Stimulated activated CD8-positive, alpha-beta memory T cell treated with anti-CD3 and anti-CD28 coated beads, Interleukin-15, amount 100 ng/mL, for 1 hour (primary cell): Measurements from ENCODE around the gene NLGN3.

ENCODE experiments used
- DNase-seq: peaks from one replicate; pipeline ENCODE4 v3.0.0-alpha.2; 2020; ENCODE audit warnings: low read depth

NLGN3 gene

DNA sequence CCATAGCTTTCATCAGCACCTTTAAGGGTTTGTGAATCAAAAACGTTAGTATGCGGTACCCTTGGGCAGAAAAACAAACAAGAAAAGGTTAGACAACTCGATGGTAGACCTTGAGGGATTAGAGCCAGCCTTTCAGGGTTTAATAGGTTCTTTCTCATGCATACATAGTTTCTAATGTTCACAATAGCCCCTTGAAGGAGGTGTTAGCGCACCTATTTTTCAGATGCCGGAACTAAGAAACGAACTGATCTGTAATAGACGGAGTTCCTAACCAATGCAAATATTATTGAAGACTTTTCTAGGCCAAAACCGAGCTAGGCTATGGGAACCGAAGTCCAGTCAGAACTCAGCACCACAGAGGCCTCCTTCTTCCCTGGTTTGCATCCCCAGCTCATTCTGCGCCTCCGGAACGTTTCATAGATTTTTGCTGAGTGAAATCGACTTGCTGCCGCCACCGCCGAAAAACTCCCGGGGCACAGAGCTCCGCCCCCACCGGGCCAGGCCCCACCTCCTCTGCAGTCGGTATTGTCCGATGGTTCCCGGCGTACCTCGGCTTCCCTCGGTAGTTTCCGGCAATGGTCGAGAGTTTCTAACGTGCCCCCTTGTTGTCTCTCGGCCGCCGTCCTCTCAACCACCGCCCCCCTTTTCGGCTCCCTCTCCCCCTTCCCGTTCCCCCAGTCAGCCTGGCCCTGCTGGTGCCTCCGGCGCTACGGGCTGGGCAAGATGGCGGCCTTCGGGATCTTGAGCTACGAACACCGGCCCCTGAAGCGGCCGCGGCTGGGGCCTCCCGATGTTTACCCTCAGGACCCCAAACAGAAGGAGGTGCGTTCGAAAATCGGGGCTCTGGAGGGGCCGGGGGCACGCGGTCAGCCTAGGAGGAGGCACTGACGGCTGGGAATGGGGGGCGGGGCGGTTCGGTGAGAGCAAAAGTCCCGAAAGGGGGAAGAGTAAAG is 26.3 kb upstream of the NLGN3 start, which contains the start of gene MED12:
Gene MED12 (plus strand): TSS at position 565 of the 953 bp plus-strand sequence. CDS start 159 bp downstream, at position 724.
- DNase-seq, result peak; percentile 64

DNA sequence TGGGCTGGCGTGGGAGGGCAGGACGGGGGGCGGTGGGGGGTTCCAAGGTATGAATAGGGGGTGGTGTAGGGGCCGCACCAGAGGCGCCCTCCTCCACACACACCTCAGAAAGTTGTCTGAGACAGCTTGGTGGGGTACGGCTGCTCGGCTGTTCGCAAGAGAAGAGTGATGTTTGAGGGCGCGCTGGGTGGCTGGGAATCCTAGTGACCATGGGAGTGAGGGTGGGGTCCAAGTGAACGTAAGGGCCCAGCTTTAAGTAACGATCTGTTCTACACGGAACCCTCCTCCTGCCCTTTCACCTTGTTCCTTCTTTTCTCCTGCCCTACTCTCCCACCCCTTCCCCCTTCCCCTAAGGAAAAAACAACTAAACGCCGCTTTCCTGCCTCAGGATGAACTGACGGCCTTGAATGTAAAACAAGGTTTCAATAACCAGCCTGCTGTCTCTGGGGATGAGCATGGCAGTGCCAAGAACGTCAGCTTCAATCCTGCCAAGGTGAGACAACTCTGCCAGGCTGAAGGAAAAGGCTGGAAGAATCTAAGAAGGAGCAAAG is 25.6 kb upstream of the NLGN3 start:
- no peak for DNase-seq

DNA sequence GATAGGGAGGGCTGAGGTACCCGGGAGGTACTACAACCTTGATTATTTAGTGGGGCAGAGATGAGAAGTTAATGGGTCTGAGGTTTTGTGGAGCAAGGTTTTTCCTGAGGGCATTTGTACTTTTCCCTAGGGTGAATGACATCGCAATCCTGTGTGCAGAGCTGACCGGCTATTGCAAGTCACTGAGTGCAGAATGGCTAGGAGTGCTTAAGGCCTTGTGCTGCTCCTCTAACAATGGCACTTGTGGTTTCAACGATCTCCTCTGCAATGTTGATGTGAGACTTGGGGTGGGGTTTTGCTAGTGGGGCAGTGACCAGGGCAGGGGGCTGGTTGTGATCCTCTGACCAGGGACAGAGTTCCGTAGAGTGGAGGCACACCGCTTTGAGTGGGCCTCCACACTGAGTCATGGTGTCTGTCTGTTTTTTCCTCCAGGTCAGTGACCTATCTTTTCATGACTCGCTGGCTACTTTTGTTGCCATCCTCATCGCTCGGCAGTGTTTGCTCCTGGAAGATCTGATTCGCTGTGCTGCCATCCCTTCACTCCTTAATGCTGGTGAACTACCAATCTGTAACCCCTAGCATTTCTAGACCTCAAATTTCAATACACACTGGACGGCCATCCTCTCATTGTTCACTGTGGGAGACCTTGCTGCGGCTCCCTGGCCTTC is 16.3 kb upstream of the NLGN3 start:
- no peak for DNase-seq

DNA sequence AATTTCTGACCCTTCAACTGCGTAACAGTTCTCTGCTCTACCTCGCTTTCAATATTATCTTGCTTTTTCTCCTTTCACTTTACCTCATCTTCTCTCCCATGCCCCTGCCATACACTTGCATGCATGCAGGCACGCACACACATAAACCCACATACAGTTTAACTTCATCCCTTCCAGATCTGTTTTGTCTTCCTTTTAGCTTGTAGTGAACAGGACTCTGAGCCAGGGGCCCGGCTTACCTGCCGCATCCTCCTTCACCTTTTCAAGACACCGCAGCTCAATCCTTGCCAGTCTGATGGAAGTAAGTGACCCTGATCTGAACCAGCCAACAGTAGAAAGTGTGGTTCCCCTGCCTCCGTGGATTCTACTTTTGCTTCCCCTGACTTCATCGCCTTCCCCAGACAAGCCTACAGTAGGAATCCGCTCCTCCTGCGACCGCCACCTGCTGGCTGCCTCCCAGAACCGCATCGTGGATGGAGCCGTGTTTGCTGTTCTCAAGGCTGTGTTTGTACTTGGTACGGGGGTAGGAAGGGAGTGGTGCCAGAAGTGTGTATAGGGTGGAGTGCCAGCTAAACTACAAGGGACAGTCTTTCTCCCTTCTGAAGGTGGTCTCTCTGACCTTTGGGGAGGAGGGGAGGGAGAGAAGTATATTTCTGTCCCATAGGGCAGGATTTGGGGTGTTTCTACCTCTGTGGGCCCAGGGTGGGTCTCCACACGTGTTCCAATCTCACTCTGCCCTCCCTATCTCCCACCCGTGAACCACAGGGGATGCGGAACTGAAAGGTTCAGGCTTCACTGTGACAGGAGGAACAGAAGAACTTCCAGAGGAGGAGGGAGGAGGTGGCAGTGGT is 15.5 kb upstream of the NLGN3 start:
- peak; percentile 48 for DNase-seq

DNA sequence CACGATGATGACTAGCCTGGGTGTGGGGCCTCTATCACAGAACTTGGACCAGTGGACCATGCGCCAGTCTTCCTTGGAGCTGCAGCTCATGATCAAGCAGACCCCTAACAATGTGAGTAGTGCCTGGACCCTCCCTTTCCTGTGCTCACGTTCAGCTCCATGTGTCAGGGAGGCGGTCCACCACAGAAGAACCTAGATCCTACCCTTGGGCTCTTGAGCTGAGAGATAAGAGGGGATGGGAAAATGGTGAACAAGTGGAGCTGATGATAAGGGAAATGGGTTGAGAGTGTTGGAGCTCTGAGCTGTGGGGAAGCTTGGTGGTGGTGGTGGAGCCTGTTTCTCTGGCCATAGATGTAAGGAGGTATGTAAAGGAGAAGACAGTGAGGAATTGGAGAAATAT is 13.1 kb upstream of the NLGN3 start:
- no peak for DNase-seq

DNA sequence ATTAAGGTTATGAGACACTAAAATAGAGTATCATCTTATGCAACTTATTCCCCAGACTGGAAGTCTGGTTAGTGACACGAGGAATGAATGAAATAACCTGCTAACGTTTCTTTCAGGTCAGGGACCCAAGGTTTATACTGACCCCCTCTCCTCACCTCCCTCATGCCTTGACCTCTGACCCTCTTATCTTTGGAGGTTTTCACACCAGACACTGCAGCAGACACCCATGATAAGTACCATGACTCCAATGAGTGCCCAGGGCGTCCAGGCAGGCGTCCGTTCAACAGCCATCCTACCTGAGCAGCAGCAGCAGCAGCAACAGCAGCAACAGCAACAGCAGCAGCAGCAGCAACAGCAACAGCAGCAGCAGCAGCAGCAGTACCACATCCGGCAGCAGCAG is 4.2 kb upstream of the NLGN3 start:
- DNase-seq, result no peak

DNA sequence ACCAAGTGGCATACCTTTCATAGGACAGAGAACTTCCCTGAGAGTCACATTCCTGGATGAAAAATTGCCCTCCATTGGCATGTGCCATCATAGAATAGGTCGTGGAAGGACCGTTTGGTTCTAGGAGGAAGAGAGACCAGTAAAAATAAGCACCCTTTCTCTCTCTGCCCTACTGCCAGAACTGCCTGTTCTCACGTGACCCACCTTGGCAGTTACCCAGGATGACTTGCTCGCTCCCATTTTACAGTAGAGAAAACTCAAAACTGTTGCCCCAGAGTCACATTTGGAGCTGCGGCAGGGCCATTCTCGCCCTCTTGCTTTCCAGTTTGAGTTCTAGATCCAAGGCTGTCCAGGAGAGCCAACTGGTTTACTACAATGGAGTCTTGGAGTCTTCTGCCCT is 1.1 kb upstream of the NLGN3 start:
- no peak for DNase-seq

DNA sequence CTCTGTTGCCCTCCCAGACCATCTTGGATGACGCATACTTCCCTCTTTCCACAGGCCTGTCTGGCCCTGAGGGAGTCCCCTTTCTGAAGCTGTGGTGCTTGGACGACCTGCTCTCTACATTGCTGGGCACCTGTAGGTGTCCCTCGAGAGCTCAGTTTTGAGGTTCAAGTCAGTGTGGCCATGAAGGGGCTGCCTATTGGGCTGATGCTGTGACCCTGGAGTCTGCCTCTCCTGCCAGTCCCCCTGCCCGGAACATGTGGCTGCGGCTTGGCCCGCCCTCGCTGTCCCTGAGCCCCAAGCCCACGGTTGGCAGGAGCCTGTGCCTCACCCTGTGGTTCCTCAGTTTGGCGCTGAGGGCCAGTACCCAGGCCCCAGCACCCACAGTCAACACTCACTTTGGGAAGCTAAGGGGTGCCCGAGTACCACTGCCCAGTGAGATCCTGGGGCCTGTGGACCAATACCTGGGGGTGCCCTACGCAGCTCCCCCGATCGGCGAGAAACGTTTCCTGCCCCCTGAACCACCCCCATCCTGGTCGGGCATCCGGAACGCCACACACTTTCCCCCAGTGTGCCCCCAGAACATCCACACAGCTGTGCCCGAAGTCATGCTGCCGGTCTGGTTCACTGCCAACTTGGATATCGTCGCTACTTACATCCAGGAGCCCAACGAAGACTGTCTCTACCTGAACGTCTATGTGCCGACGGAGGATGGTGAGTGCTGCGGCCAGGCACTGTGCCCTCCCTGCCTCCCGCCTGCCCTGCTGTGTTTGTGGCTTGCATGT is 3.0 kb downstream of the NLGN3 start:
- DNase-seq, result no peak

DNA sequence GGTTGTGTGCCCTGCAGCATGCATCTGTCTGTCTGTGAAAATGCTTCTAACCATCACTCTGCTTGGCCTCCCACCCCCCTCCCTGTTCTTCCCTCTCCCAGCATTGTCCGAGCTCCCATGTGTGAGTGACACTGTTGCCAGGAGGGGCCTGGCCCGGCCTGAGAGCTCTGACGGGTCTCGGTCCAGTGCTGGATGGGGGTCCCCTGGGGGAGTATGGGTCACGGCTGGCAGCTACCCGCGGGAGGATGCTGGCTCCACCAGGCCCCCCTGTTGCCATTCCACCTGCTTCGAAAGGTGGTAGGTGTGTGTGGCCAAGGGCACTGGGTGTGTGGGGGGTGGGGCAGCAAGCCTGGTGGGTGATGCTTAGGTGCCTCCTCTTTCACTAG is 3.6 kb downstream of the NLGN3 start:
- no peak for DNase-seq

DNA sequence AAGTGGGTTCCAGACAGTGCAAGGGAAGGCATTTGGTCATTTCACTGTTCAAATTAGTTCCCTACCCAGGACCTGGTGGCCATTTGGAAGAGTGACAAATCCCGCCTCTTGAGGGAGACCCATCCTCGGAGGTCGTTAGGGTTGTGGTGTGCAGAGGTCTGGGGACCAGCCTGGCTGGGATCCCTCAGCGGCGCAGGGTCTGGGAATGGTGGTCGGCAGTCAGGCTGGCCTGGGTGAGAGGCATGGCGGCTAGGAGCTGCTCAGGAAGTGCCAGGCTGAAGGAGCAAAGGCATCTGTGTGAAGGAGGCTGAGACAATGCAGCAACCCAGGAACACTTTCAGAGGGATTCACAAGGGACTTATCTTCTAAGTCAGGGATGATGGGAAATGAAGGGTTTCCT is 6.7 kb downstream of the NLGN3 start:
- no peak for DNase-seq

DNA sequence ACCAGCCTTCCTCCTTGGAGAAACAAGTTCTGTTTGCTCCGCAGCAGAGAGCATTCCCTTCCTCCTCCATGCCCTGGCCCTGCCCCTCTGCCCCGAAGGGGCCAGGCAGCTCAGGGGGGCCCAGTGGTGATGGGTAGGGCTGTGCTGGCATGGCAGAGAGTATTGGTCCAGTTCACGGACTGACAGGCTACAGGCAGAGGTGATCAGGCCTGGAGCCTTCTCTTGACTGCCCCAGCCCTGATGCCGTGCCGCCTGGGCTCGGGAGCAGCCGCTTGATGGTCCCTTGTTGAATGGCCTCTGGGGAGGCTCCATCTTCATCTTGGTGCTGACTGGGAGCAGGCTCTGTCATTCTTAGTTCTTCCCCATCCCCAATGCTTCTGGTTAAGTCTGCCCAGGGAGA is 9.6 kb downstream of the NLGN3 start:
- DNase-seq, result no peak

DNA sequence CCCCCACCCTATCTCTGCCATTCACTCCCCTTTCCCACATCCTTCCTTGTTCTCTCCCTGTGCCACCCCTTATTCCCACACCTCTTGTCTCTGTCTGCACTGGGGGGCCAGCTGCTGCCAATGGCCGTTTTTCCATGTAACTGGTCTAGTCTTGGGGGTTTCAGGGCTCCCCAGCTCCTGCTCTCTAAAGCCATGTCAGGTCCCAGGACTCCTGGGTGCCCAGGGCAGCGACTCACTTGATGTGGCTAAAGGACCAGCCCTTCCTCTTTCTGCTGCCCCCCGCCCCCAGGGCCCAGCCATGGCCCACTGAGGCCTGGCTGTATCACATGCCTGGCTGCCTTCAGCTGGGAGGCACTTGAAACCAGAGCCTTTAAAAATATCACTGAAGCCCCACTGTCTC is 10.0 kb downstream of the NLGN3 start:
- DNase-seq, result no peak

DNA sequence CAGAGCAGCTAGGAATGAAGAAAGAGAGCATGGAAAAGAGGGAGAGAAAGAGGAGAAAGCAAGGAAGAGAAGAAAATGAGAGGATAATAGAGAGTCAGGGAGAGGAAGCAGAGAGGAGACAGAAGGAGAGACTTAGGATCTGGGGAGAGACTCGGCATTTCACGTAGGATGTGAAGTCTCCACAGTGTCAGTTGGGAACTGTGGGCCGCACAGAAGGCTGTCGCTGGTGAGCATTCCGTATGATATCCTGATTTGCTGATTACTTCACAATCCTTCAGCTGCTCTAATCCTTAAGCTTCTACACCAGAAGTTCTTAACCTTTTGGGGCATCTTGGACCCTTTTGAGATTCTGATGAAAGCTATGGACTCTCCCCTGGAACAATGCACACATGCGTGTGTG is 14.0 kb downstream of the NLGN3 start:
- no peak for DNase-seq

DNA sequence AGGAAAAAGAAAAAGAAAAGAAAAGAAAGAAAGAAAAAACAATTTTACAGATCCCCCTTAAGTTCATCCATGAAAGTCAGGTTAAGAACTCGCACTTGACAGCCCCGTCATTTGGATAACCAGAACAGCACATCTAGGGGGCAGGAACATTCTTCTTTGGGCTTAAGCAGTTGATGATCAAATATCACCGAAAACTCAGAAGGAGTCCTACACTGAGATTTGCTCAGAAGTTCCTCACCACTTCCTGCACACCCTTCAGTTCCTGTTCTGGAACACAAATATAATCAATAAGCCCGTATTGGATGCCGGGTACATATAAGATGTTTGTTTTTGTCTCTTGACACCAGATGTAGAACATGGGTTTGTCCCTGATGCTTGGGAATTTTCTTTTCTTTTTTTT is 14.7 kb downstream of the NLGN3 start:
- DNase-seq, result no peak

DNA sequence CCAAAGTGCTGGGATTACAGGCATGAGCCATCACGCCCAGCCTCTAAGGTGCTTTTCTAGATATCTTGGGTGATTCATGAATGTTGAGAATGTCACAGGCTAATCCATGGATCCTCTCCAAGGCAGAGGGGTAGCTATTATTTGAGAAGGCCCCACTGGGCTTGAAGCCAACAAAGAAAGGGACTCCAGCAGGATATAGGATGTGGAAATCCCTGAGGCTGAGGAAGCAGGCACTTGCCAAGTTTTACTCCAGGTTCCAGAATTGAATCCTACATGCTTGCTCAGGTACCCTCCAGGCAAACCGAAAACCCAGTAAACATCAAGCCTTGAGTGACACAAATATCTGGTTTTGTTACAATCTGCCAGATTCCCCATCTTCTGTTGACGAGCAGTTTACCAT is 15.8 kb downstream of the NLGN3 start:
- DNase-seq, result no peak

DNA sequence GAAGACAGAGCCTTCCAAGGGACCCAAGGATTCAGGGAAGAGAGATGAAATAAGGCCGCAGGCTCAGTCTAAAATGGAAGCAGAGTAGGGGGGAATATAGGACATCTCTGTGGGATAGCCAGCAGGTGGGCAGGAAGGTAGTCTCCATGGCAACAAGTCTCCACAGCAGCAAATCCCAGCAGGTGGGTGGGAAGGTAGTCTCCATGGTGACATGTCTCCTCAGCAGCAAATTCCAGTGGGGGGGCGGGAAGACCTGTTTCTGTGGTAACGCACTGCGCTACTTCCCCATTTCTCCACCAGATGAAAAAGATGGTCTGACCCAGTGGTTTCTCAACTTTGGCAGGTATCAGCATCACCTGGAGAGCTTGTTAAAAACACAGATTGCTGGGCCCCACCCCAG is 18.3 kb downstream of the NLGN3 start:
- no peak for DNase-seq

DNA sequence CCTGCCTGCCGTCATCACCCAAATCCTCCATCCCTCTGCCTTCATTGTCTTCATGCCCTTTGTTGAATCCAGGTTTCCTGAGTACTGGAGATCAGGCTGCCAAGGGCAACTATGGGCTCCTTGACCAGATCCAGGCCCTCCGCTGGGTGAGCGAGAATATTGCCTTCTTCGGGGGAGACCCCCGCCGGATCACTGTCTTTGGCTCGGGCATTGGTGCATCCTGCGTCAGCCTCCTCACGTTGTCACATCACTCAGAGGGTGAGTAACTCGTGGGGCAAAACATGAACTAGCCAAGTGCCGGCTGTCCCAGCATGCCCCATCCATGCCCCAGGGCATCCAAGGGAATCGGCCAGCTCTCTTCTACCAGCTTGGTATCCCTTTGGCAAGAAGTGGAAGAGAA is 19.4 kb downstream of the NLGN3 start:
- no peak for DNase-seq

DNA sequence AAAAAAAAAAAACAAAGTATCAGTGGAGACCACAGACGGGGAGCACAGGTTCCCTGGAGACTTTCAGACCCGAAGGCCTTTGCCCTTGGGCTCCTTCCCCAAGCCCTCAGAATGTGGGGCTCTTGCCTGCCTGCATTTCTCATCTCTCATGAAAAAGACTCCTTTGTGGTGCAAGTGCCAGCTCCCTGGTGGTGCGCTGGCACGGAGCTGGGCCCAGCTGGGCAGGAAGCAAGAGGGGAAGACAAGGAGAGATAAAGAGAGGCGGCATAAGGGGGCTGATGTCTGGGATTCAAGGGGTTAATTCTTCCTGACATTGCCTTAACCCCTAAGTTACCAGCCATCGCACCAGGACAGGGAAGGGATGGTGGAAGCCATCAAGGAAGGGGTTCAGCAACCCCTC is 21.8 kb downstream of the NLGN3 start:
- no peak for DNase-seq

DNA sequence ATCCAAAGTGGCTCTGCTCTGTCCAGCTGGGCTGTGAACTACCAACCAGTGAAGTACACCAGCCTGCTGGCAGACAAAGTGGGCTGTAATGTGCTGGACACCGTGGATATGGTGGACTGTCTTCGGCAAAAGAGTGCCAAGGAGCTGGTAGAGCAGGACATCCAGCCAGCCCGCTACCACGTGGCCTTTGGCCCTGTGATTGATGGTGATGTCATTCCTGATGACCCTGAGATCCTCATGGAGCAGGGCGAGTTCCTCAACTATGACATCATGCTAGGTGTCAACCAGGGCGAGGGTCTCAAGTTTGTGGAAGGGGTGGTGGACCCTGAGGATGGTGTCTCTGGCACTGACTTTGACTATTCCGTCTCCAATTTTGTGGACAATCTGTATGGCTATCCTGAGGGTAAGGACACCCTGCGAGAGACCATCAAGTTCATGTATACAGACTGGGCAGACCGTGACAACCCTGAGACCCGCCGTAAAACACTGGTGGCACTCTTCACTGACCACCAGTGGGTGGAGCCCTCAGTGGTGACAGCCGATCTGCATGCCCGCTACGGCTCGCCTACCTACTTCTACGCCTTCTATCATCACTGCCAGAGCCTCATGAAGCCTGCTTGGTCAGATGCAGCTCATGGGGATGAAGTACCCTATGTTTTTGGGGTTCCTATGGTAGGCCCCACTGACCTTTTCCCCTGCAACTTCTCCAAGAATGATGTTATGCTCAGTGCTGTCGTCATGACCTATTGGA is 22.6 kb downstream of the NLGN3 start:
- no peak for DNase-seq

DNA sequence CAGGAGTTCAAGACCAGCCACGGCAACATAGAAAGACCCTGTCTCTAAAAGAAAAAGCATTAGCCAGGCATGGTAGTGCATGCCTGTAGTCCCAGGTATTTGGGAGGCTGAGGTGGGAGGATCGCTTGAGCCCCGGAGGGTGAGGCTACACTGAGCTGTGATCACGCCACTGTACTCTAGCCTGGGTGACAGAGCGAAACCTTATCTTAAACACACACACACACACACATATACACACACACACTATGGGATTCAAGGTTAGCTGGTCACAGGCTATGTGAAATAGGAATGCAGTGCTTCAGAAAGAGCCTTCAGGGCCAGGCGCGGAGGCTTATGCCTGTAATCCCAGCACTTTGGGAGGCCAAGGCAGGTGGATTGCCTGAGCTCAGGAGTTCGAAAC is 23.5 kb downstream of the NLGN3 start:
- DNase-seq, result no peak

DNA sequence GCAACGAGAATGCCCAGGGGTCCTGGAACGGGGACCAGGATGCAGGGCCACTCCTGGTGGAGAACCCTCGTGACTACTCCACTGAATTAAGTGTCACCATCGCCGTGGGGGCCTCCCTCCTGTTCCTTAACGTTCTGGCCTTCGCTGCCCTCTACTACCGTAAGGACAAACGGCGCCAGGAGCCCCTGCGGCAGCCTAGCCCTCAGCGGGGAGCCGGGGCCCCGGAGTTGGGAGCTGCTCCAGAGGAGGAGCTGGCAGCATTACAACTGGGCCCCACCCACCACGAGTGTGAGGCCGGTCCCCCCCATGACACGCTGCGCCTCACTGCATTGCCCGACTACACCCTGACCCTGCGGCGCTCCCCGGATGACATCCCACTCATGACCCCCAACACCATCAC is 24.9 kb downstream of the NLGN3 start:
- DNase-seq, result no peak
